GOT3 (cell line): ENCODE results near the gene TNNC1.

Experiments
- DNase-seq: peaks from one replicate; lab custom pipeline; 2025; ENCODE audit warnings: mixed read lengths; lab: John Stamatoyannopoulos, UW

Gene TNNC1

GRCh38 chr3:52401551-52401950 lies 52.3 kb downstream of the TNNC1 start:
- DNase-seq = no peak
